Type B pancreatic cell (in vitro differentiated cells): ENCODE results near the gene ANTXR2. TPM values are rescaled to one million over a fixed set of nuclear protein-coding genes. Genes with fewer than 3 reads are reported as not detected.

ENCODE experiments used
- DNase-seq: peaks from one replicate; pipeline ENCODE4 v3.0.0; 2021; ENCODE audit warnings: mixed read lengths; ENCODE audit not compliant: unreplicated experiment; ENCODE audit errors: extremely low spot score
- H3K27ac Mint-ChIP-seq: 2 replicates; pipeline ENCODE4 v1.8.0; 2021; ENCODE audit warnings: mild to moderate bottlenecking, mixed read lengths
- H3K27me3 Mint-ChIP-seq: 2 replicates; pipeline ENCODE4 v1.8.0; 2021; ENCODE audit warnings: mixed read lengths
- H3K36me3 Mint-ChIP-seq: 2 replicates; pipeline ENCODE4 v1.8.0; 2021; ENCODE audit warnings: mixed read lengths
- H3K4me1 Mint-ChIP-seq: one replicate; pipeline ENCODE4 v1.8.0; 2021; ENCODE audit warnings: mixed read lengths; ENCODE audit not compliant: unreplicated experiment
- H3K4me3 Mint-ChIP-seq: 2 replicates; pipeline ENCODE4 v1.8.0; 2021; ENCODE audit warnings: mild to moderate bottlenecking, mixed read lengths
- H3K9me3 Mint-ChIP-seq: 2 replicates; pipeline ENCODE4 v1.8.0; 2021; ENCODE audit warnings: mixed read lengths
- CTCF ChIP-seq: fragments of 200-600 bp; sonication (generic); conservative IDR thresholded peaks from 2 replicates; pipeline ENCODE4 v1.5.0; 2021; ENCODE audit warnings: antibody characterized with exemption, mild to moderate bottlenecking
- total RNA-seq: library from RNA; stranded (reverse); gene quantifications from 2 replicates; pipeline ENCODE4 v1.2.1, GENCODE V29; 2021; ENCODE audit warnings: low replicate concordance

ANTXR2 gene
- total RNA-seq, 1 donor from 2014 or later: 30.4 TPM

- H3K4me1 Mint-ChIP-seq: no peaks in the 10 kb centered on the region
- H3K27ac Mint-ChIP-seq: no peak overlapping the region
- no peaks in the 10 kb centered on the region for H3K36me3 Mint-ChIP-seq
- H3K4me3 Mint-ChIP-seq: no peak overlapping the region
- no peaks in the 10 kb centered on the region for H3K27me3 Mint-ChIP-seq
- no peak for TF ChIP-seq CTCF
- no peaks in the 10 kb centered on the region for H3K9me3 Mint-ChIP-seq
- no peak for DNase-seq
Observed at GRCh38 chr4:79863333-79863732, 209.7 kb downstream of the ANTXR2 start.

- no peak overlapping the region for H3K4me3 Mint-ChIP-seq
- no peaks in the 10 kb centered on the region for H3K9me3 Mint-ChIP-seq
- no peak for TF ChIP-seq CTCF
- no peaks in the 10 kb centered on the region for H3K36me3 Mint-ChIP-seq
- no peaks in the 10 kb centered on the region for H3K4me1 Mint-ChIP-seq
- DNase-seq: no peak
- H3K27me3 Mint-ChIP-seq: no peaks in the 10 kb centered on the region
- no peak overlapping the region for H3K27ac Mint-ChIP-seq
Observed at GRCh38 chr4:79862821-79863220, 210.2 kb downstream of the ANTXR2 start.

- Mint-ChIP-seq H3K27ac (no peak overlapping the region), H3K4me1 (no peaks in the 10 kb centered on the region), H3K4me3 (no peak overlapping the region), H3K27me3 (no peaks in the 10 kb centered on the region), H3K36me3 (no peaks in the 10 kb centered on the region), H3K9me3 (no peaks in the 10 kb centered on the region)
- TF ChIP-seq CTCF: no peak
- no peak for DNase-seq
Observed at GRCh38 chr4:79857811-79858210, 215.2 kb downstream of the ANTXR2 start.

- Mint-ChIP-seq H3K9me3 (no peaks in the 10 kb centered on the region), H3K4me1 (no peaks in the 10 kb centered on the region), H3K27ac (no peak overlapping the region), H3K4me3 (no peak overlapping the region), H3K36me3 (no peaks in the 10 kb centered on the region), H3K27me3 (no peaks in the 10 kb centered on the region)
- DNase-seq: no peak
- TF ChIP-seq CTCF: no peak
Observed at GRCh38 chr4:79856196-79856595, 216.8 kb downstream of the ANTXR2 start.

- H3K4me1 Mint-ChIP-seq: no peaks in the 10 kb centered on the region
- no peak overlapping the region for H3K27ac Mint-ChIP-seq
- H3K4me3 Mint-ChIP-seq: no peak overlapping the region
- H3K9me3 Mint-ChIP-seq: no peaks in the 10 kb centered on the region
- DNase-seq: no peak
- no peak for TF ChIP-seq CTCF
- H3K27me3 Mint-ChIP-seq: no peaks in the 10 kb centered on the region
- no peaks in the 10 kb centered on the region for H3K36me3 Mint-ChIP-seq
Observed at GRCh38 chr4:79854856-79855502, 218.1 kb downstream of the ANTXR2 start.
